WTC11 (cell line): ENCODE results near the gene ST3GAL5.

ENCODE experiments used
- FOXK1 ChIP-seq: sonication (generic); formaldehyde crosslinking; IDR thresholded peaks from 2 replicates; pipeline ENCODE4 v1.8.0; 2022; ENCODE audit warnings: mild to moderate bottlenecking, moderate library complexity, missing genetic modification reagents
- MAX ChIP-seq: sonication (generic); formaldehyde crosslinking; IDR thresholded peaks from 2 replicates; pipeline ENCODE4 v1.8.0; 2022; ENCODE audit warnings: mild to moderate bottlenecking, missing genetic modification reagents
- PRDM15 ChIP-seq: sonication (generic); formaldehyde crosslinking; IDR thresholded peaks from 2 replicates; pipeline ENCODE4 v1.8.0; 2022; ENCODE audit warnings: missing genetic modification reagents
- TEAD4 ChIP-seq: sonication (generic); formaldehyde crosslinking; IDR thresholded peaks from 2 replicates; pipeline ENCODE4 v1.8.0; 2022; ENCODE audit warnings: mild to moderate bottlenecking, missing genetic modification reagents
- ZBTB21 ChIP-seq: sonication (generic); formaldehyde crosslinking; IDR thresholded peaks from 2 replicates; pipeline ENCODE4 v1.8.1; 2023; ENCODE audit warnings: mild to moderate bottlenecking, missing genetic modification reagents, borderline replicate concordance
- TF ChIP-seq, protein P1 (sequence below): fragments of 200-600 bp; IDR thresholded peaks from 2 replicates; pipeline ENCODE4 v1.8.0; 2022; ENCODE audit warnings: antibody characterized with exemption
- TF ChIP-seq, protein P2 (sequence below): sonication (generic); formaldehyde crosslinking; IDR thresholded peaks from 2 replicates; pipeline ENCODE4 v1.8.1; 2023; ENCODE audit warnings: mild to moderate bottlenecking, moderate library complexity, missing genetic modification reagents

GRCh38 chr2:85828725-85829124 lies 60.1 kb downstream of the ST3GAL5 start:
- TF ChIP-seq, protein P1, sequence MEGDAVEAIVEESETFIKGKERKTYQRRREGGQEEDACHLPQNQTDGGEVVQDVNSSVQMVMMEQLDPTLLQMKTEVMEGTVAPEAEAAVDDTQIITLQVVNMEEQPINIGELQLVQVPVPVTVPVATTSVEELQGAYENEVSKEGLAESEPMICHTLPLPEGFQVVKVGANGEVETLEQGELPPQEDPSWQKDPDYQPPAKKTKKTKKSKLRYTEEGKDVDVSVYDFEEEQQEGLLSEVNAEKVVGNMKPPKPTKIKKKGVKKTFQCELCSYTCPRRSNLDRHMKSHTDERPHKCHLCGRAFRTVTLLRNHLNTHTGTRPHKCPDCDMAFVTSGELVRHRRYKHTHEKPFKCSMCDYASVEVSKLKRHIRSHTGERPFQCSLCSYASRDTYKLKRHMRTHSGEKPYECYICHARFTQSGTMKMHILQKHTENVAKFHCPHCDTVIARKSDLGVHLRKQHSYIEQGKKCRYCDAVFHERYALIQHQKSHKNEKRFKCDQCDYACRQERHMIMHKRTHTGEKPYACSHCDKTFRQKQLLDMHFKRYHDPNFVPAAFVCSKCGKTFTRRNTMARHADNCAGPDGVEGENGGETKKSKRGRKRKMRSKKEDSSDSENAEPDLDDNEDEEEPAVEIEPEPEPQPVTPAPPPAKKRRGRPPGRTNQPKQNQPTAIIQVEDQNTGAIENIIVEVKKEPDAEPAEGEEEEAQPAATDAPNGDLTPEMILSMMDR = no peak
- TF ChIP-seq, protein P2, sequence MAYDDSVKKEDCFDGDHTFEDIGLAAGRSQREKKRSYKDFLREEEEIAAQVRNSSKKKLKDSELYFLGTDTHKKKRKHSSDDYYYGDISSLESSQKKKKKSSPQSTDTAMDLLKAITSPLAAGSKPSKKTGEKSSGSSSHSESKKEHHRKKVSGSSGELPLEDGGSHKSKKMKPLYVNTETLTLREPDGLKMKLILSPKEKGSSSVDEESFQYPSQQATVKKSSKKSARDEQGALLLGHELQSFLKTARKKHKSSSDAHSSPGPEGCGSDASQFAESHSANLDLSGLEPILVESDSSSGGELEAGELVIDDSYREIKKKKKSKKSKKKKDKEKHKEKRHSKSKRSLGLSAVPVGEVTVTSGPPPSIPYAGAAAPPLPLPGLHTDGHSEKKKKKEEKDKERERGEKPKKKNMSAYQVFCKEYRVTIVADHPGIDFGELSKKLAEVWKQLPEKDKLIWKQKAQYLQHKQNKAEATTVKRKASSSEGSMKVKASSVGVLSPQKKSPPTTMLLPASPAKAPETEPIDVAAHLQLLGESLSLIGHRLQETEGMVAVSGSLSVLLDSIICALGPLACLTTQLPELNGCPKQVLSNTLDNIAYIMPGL = no peak
- TF ChIP-seq PRDM15 (CRISPR knock-in tag) (no peak), FOXK1 (CRISPR knock-in tag) (no peak), ZBTB21 (no peak), TEAD4 (no peak), MAX (CRISPR knock-in tag) (no peak)
